ENCODE data around the gene PJA2. TPM values are rescaled to one million over a fixed set of nuclear protein-coding genes. Genes with fewer than 3 reads are reported as not detected.

PJA2 gene
- total RNA-seq, 4 donors from 2014 or later, result 43.5 to 68.1 (median 65.0) TPM

DNA sequence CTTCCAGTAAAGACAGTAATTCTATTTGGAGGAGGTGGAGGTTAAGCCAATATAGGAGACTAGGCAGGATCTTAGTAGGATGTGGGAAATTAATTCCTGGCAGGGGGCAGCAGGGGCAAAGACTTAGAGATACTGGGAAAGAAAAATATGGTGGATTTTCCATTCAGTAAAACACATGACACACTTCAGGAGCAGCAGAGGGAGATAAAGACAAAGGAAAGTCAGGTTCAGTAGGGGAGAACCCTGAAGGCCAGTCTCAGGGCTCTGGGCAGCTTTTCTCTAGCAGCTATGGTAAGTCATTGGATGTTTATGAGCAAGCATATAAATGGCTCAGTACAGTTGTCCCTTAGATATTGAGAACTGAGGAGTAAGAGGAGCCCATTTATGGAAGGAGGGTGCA lies 105.5 kb downstream of the PJA2 start:
- no peaks in the 10 kb centered on the region for H3K9me3 ChIP-seq
- H3K36me3 ChIP-seq, result no peaks in the 10 kb centered on the region
- DNase-seq (ENCODE audit: low spot score in 2 of 2), result no peak
- no peak overlapping the region for H3K4me3 ChIP-seq
- no peak overlapping the region for H3K27ac ChIP-seq
- H3K4me1 ChIP-seq, result no peaks in the 10 kb centered on the region
- H3K27me3 ChIP-seq, result no peaks in the 10 kb centered on the region
- TF ChIP-seq POLR2A (IDR thresholded peaks at IDR 0.05) (no peak), EP300 (IDR thresholded peaks at IDR 0.05) (no peak), POLR2AphosphoS5 (IDR thresholded peaks at IDR 0.05) (no peak)
- TF ChIP-seq, protein P1, sequence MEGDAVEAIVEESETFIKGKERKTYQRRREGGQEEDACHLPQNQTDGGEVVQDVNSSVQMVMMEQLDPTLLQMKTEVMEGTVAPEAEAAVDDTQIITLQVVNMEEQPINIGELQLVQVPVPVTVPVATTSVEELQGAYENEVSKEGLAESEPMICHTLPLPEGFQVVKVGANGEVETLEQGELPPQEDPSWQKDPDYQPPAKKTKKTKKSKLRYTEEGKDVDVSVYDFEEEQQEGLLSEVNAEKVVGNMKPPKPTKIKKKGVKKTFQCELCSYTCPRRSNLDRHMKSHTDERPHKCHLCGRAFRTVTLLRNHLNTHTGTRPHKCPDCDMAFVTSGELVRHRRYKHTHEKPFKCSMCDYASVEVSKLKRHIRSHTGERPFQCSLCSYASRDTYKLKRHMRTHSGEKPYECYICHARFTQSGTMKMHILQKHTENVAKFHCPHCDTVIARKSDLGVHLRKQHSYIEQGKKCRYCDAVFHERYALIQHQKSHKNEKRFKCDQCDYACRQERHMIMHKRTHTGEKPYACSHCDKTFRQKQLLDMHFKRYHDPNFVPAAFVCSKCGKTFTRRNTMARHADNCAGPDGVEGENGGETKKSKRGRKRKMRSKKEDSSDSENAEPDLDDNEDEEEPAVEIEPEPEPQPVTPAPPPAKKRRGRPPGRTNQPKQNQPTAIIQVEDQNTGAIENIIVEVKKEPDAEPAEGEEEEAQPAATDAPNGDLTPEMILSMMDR (IDR thresholded peaks at IDR 0.05), result no peak

DNA sequence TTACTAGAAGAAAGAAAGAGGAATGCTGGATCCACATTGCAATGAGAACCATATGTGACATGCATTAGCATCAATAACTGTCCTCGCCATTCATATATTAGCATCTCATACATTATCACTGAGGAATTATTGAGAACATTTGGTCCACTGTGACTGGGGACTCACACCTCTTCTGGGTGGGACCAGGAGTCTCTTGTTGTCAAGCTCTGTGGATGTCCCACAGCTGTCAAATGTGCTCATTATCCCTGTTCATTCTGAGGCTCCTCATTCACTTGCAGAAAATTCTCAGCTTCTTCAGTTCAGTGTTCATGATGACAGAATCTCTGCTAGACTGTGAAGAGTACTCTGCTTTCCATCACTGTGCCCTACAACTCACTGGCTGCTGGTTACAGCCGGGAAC lies 109.4 kb downstream of the PJA2 start:
- 94% methylated on average over 2 of the region's 2 CpGs for WGBS
- Histone ChIP-seq H3K36me3 (no peaks in the 10 kb centered on the region), H3K9me3 (peaks cover 2% of the 10 kb centered on the region), H3K27me3 (no peaks in the 10 kb centered on the region), H3K4me1 (no peaks in the 10 kb centered on the region), H3K4me3 (no peak overlapping the region), H3K27ac (no peak overlapping the region)
- TF ChIP-seq EP300 (IDR thresholded peaks at IDR 0.05) (no peak), POLR2AphosphoS5 (IDR thresholded peaks at IDR 0.05) (no peak), POLR2A (IDR thresholded peaks at IDR 0.05) (no peak)
- TF ChIP-seq, protein P1 (IDR thresholded peaks at IDR 0.05), result no peak
- no peak for DNase-seq (ENCODE audit: low spot score in 2 of 2)

DNA sequence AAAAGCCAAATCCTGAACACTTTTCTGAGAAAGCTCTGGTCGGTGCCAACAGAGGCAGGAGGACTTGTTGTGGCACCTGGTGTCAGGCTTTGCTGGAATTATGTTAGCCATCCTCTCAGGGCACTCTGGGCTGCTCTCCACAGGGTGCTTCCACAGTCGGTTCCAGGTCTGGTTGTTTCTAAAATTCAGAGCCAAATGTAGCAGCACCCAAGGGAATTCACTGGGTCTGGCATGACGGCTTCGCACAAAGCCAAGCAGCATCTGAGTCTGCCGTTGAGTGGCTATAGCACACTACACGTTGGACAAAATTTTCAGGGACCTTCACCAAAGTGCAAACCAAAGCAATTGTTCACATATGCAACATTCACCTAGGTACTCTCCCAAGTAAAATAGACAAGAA lies 110.2 kb downstream of the PJA2 start:
- no peak for TF ChIP-seq EP300 (IDR thresholded peaks at IDR 0.05)
- TF ChIP-seq POLR2A (IDR thresholded peaks at IDR 0.05), result no peak
- TF ChIP-seq, protein P1 (IDR thresholded peaks at IDR 0.05), result no peak
- TF ChIP-seq POLR2AphosphoS5 (IDR thresholded peaks at IDR 0.05), result no peak
- Histone ChIP-seq H3K27me3 (no peaks in the 10 kb centered on the region), H3K9me3 (peaks cover 4% of the 10 kb centered on the region), H3K36me3 (no peaks in the 10 kb centered on the region), H3K4me1 (no peaks in the 10 kb centered on the region), H3K4me3 (no peak overlapping the region), H3K27ac (no peak overlapping the region)
- 75% methylated on average over 6 of the region's 6 CpGs for WGBS
- DNase-seq (ENCODE audit: low spot score in 2 of 2), result no peak

DNA sequence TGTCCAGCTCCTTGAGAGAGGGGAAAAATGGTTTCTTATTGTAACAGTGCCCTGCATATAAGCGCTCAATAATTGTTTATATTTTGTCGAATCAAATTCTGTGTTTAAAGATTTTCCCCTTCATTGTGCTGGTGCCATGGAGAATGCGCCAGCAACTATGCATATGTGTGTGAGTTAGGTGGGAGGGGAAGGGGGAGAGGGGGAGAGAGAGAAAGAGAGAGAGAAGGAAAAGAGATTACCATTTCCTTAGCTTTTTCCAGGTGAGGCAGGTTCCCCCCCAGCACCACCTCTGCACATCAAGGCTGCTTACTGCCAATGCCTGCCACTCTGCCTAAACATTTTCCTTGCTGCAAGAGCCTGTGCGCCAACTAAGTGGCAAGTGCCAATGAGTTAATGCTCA lies 111.0 kb downstream of the PJA2 start:
- no peak overlapping the region for H3K4me3 ChIP-seq
- no peak for DNase-seq (ENCODE audit: low spot score in 2 of 2)
- H3K4me1 ChIP-seq, result no peaks in the 10 kb centered on the region
- 61% methylated on average over 4 of the region's 4 CpGs for WGBS
- peaks cover 4% of the 10 kb centered on the region for H3K9me3 ChIP-seq
- H3K27me3 ChIP-seq, result no peaks in the 10 kb centered on the region
- H3K36me3 ChIP-seq, result no peaks in the 10 kb centered on the region
- TF ChIP-seq POLR2AphosphoS5 (IDR thresholded peaks at IDR 0.05), result no peak
- TF ChIP-seq, protein P1 (IDR thresholded peaks at IDR 0.05), result no peak
- no peak for TF ChIP-seq POLR2A (IDR thresholded peaks at IDR 0.05)
- H3K27ac ChIP-seq, result no peak overlapping the region

DNA sequence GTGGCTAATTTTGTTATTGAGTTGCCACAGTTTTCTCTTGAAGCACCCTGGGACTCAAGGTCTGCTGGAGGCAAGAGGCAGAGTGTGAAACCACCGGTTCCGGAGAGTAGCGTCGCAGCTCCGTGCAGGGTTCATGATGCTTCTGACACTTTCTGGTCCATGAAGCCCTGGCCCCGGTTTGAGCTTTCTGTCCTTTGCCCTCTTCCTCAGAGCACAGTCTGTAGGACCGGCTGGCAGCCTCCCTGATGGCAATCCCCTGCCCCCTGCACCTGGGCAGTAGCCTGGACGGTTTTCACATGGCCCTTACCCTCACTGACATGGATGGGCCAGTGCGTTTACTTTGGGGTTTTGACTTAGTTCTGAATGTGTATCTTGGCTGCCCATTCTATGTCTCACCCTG lies 111.9 kb downstream of the PJA2 start:
- no peak for TF ChIP-seq POLR2AphosphoS5 (IDR thresholded peaks at IDR 0.05)
- TF ChIP-seq, protein P1 (IDR thresholded peaks at IDR 0.05), result no peak
- TF ChIP-seq POLR2A (IDR thresholded peaks at IDR 0.05), result no peak
- no peak for TF ChIP-seq EP300 (IDR thresholded peaks at IDR 0.05)
- Histone ChIP-seq H3K4me3 (no peak overlapping the region), H3K36me3 (no peaks in the 10 kb centered on the region), H3K27ac (no peak overlapping the region), H3K4me1 (no peaks in the 10 kb centered on the region), H3K27me3 (no peaks in the 10 kb centered on the region), H3K9me3 (peaks cover 4% of the 10 kb centered on the region)
- 89% methylated on average over 9 of the region's 9 CpGs for WGBS
- no peak for DNase-seq (ENCODE audit: low spot score in 2 of 2)

Data from suprapubic skin (tissue), 4 donors.